Measurements from ENCODE around the gene TMUB1. TPM values are rescaled to one million over a fixed set of nuclear protein-coding genes. Genes with fewer than 3 reads are reported as not detected.

TMUB1 gene
- total and polyA plus RNA-seq, 10 donors, result 27.1 to 73.4 (median 39.4) TPM

DNA sequence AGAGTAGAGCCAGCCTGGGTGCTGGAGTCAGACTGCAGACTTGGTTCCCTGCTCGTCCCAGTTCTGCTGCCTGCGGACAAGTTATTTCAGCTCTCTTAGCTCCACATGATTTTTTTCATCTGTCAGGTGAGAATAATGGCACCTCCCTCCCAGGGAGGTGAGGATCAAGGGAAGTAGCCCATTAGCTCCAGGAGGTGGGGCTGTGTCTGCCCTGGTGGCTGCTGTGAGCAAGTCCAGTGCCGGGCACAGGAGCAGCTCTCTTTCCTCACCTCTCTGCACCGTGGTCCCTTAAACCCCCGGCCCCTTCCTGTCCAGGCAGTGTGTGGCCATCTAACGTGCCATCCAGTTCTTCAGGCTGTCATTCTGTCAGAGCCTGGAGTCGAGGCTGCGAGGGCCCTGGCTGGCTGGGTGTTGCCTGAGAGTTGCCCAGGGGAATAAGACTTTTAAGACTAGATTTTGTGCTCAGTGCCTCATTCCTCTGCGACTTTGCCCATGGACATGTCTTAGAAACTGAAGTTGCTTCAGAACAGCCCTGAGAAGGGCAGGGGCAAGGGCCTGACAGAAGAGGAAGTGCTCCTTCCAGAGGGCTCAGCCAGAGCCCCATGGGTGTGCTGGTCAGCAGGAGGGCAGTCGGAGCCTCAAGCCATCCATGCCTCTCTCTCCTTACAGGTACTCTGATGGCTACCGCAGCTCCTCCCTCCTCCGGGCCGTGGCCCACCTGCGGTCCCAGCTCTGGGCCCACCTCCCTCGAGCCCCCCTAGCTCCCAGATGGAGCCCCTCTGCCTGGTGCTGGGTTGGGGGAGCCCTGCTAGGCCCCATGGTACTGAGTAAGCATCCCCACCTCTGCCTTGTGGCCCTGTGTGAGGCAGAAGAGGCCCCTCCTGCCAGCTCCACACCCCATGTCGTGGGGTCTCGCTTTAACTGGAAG, 50.1 kb downstream of the TMUB1 start:
- no peak overlapping the region for H3K27ac ChIP-seq
- peaks cover 0 to 69% (median 35%) of the 10 kb centered on the region in 6 donors for H3K36me3 ChIP-seq
- no peak for DNase-seq
- H3K4me1 ChIP-seq, result peaks cover 4 to 25% (median 13%) of the 10 kb centered on the region in 6 donors
- intact Hi-C loops (cut with DNase I; ENCODE audit: low total_unique reads), result loop anchor here (5.0 kb wide), 1 partner anchor 79 kb away; no protein-coding TSS in a partner anchor
- no peak overlapping the region for H3K4me3 ChIP-seq
- H3K9me3 ChIP-seq, result no peaks in the 10 kb centered on the region
- no peaks in the 10 kb centered on the region for H3K27me3 ChIP-seq (replicated peaks in 1 of 7)
- 85 to 94% (median 89%) methylated on average over 11 to 17 of the region's 17 CpGs for WGBS, 5 donors
- TF ChIP-seq POLR2AphosphoS5 (IDR thresholded peaks at IDR 0.05), result no peak
- TF ChIP-seq POLR2A (IDR thresholded peaks at IDR 0.05), result no peak
- TF ChIP-seq, protein P1, sequence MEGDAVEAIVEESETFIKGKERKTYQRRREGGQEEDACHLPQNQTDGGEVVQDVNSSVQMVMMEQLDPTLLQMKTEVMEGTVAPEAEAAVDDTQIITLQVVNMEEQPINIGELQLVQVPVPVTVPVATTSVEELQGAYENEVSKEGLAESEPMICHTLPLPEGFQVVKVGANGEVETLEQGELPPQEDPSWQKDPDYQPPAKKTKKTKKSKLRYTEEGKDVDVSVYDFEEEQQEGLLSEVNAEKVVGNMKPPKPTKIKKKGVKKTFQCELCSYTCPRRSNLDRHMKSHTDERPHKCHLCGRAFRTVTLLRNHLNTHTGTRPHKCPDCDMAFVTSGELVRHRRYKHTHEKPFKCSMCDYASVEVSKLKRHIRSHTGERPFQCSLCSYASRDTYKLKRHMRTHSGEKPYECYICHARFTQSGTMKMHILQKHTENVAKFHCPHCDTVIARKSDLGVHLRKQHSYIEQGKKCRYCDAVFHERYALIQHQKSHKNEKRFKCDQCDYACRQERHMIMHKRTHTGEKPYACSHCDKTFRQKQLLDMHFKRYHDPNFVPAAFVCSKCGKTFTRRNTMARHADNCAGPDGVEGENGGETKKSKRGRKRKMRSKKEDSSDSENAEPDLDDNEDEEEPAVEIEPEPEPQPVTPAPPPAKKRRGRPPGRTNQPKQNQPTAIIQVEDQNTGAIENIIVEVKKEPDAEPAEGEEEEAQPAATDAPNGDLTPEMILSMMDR (IDR thresholded peaks at IDR 0.05 in 8 of 11, conservative IDR thresholded peaks at IDR 0.05 in 3 of 11), result no peak

Other genes starting within 250 kb of the TMUB1 start
- gene AOC1, start 231.0 kb downstream of the TMUB1 start, total RNA-seq, result 1 to 10 TPM in 2 of 7 donors, under 1 TPM in 3, not detected in 2; 0.36 to 2.5 (median 0.79) TPM
- 1 to 10 TPM in 1 of 3 donors, under 1 TPM in 2; 0.03 to 1.1 (median 0.39) TPM for gene AOC1, start 231.0 kb downstream of the TMUB1 start, polyA plus RNA-seq
- 1 to 10 TPM; 1.6 to 5.1 (median 2.8) TPM for gene KCNH2, start 105.2 kb downstream of the TMUB1 start, total RNA-seq
- 1 to 10 TPM in 2 of 3 donors, under 1 TPM in 1; 0.67 to 2.5 (median 1.3) TPM for gene KCNH2, start 105.2 kb downstream of the TMUB1 start, polyA plus RNA-seq
- 100 to 1,000 TPM; 106 to 455 (median 187) TPM for gene NOS3, start 92.5 kb downstream of the TMUB1 start, total RNA-seq
- gene NOS3, start 92.5 kb downstream of the TMUB1 start, polyA plus RNA-seq, result 10 to 100 TPM; 11.9 to 81.1 (median 28.4) TPM
- gene ATG9B, start 59.0 kb downstream of the TMUB1 start, total RNA-seq, result 1 to 10 TPM in 6 of 7 donors, under 1 TPM in 1; 0.66 to 3.8 (median 2.8) TPM
- gene ATG9B, start 59.0 kb downstream of the TMUB1 start, polyA plus RNA-seq, result 1 to 10 TPM; 1.8 to 3.7 (median 1.9) TPM
- gene ABCB8, start 55.0 kb downstream of the TMUB1 start, total RNA-seq, result 10 to 100 TPM; 22.5 to 42.6 (median 29.1) TPM
- 10 to 100 TPM; 12.9 to 21.1 (median 17.2) TPM for gene ABCB8, start 55.0 kb downstream of the TMUB1 start, polyA plus RNA-seq
- gene ASIC3, start 35.0 kb downstream of the TMUB1 start, total RNA-seq, result 1 to 10 TPM; 1.5 to 5.0 (median 2.9) TPM
- gene ASIC3, start 35.0 kb downstream of the TMUB1 start, polyA plus RNA-seq, result 1 to 10 TPM; 1.1 to 3.7 (median 2.6) TPM
- 10 to 100 TPM in 4 of 7 donors, 1 to 10 TPM in 3; 7.5 to 17.9 (median 11.2) TPM for gene CDK5, start 25.6 kb downstream of the TMUB1 start, total RNA-seq
- gene CDK5, start 25.6 kb downstream of the TMUB1 start, polyA plus RNA-seq, result 10 to 100 TPM in 1 of 3 donors, 1 to 10 TPM in 2; 6.3 to 10.1 (median 9.2) TPM
- gene SLC4A2, start 23.9 kb downstream of the TMUB1 start, total RNA-seq, result 100 to 1,000 TPM in 1 of 7 donors, 10 to 100 TPM in 6; 58.9 to 112 (median 85.2) TPM
- gene SLC4A2, start 23.9 kb downstream of the TMUB1 start, polyA plus RNA-seq, result 100 to 1,000 TPM in 1 of 3 donors, 10 to 100 TPM in 2; 43.9 to 122 (median 99.4) TPM
- 100 to 1,000 TPM in 1 of 7 donors, 10 to 100 TPM in 6; 72.9 to 102 (median 77.6) TPM for gene FASTK, start 2.7 kb downstream of the TMUB1 start, total RNA-seq
- 100 to 1,000 TPM in 2 of 3 donors, 10 to 100 TPM in 1; 83.9 to 183 (median 136) TPM for gene FASTK, start 2.7 kb downstream of the TMUB1 start, polyA plus RNA-seq
- gene AGAP3, start 3.0 kb upstream of the TMUB1 start, total RNA-seq, result 10 to 100 TPM; 43.2 to 94.4 (median 73.0) TPM
- gene AGAP3, start 3.0 kb upstream of the TMUB1 start, polyA plus RNA-seq, result 10 to 100 TPM; 21.8 to 79.1 (median 51.2) TPM
- not detected for gene GBX1, start 84.2 kb upstream of the TMUB1 start, total RNA-seq
- not detected for gene GBX1, start 84.2 kb upstream of the TMUB1 start, polyA plus RNA-seq
- not detected for gene ASB10, start 103.8 kb upstream of the TMUB1 start, total RNA-seq
- not detected for gene ASB10, start 103.8 kb upstream of the TMUB1 start, polyA plus RNA-seq
- not detected for gene H2BK1, start 127.0 kb upstream of the TMUB1 start, total RNA-seq
- gene H2BK1, start 127.0 kb upstream of the TMUB1 start, polyA plus RNA-seq, result under 1 TPM in 1 of 3 donors, not detected in 2; 0.24 TPM
- gene ABCF2, start 143.7 kb upstream of the TMUB1 start, total RNA-seq, result 10 to 100 TPM; 22.7 to 30.0 (median 29.8) TPM
- gene ABCF2, start 143.7 kb upstream of the TMUB1 start, polyA plus RNA-seq, result 10 to 100 TPM in 2 of 3 donors, 1 to 10 TPM in 1; 9.2 to 19.3 (median 12.9) TPM
- gene CHPF2, start 149.0 kb upstream of the TMUB1 start, total RNA-seq, result 10 to 100 TPM; 39.9 to 55.4 (median 47.6) TPM
- gene CHPF2, start 149.0 kb upstream of the TMUB1 start, polyA plus RNA-seq, result 10 to 100 TPM; 16.3 to 30.0 (median 27.8) TPM
- gene SMARCD3, start 165.2 kb upstream of the TMUB1 start, total RNA-seq, result 10 to 100 TPM; 12.0 to 40.2 (median 18.1) TPM
- 10 to 100 TPM in 2 of 3 donors, 1 to 10 TPM in 1; 8.8 to 16.2 (median 15.1) TPM for gene SMARCD3, start 165.2 kb upstream of the TMUB1 start, polyA plus RNA-seq

Measured in spleen (tissue), 11 donors.